Smooth muscle cell (in vitro differentiated cells): ENCODE results near the gene ANKLE2. TPM values are rescaled to one million over a fixed set of nuclear protein-coding genes. Genes with fewer than 3 reads are reported as not detected.

Experiments used
- DNase-seq: peaks from one replicate; lab custom pipeline; 2025; ENCODE audit not compliant: unreplicated experiment; lab: John Stamatoyannopoulos, UW
- H2AFZ ChIP-seq: fragments of 200-600 bp; sonication (generic); 2 replicates; pipeline ENCODE4 v1.6.0; 2016; ENCODE audit warnings: antibody characterized with exemption, low read depth, mild to moderate bottlenecking
- H3F3A ChIP-seq: fragments of 200-600 bp; sonication (generic); 2 replicates; pipeline ENCODE4 v1.6.0; 2017; ENCODE audit warnings: antibody characterized with exemption, low read depth
- H3K27ac ChIP-seq: fragments of 200-600 bp; sonication (generic); 2 replicates; pipeline ENCODE4 v1.5.1; 2016; ENCODE audit warnings: low read depth, mild to moderate bottlenecking
- H3K27me3 ChIP-seq: fragments of 200-600 bp; sonication (generic); 2 replicates; pipeline ENCODE4 v1.6.1; 2016; ENCODE audit warnings: low read depth, mild to moderate bottlenecking
- H3K36me3 ChIP-seq: fragments of 200-600 bp; sonication (generic); 2 replicates; pipeline ENCODE4 v1.5.1; 2016; ENCODE audit warnings: low read depth
- H3K4me1 ChIP-seq: fragments of 200-600 bp; sonication (generic); 2 replicates; pipeline ENCODE4 v1.5.1; 2016; ENCODE audit warnings: low read depth
- H3K4me2 ChIP-seq: fragments of 200-600 bp; sonication (generic); 2 replicates; pipeline ENCODE4 v1.6.0; 2016; ENCODE audit warnings: mild to moderate bottlenecking
- H3K4me3 ChIP-seq: fragments of 200-600 bp; sonication (generic); 2 replicates; pipeline ENCODE4 v1.5.1; 2016; ENCODE audit warnings: mild to moderate bottlenecking
- H3K79me2 ChIP-seq: fragments of 200-600 bp; sonication (generic); 2 replicates; pipeline ENCODE4 v1.6.0; 2016; ENCODE audit warnings: low read depth, mild to moderate bottlenecking
- H3K9ac ChIP-seq: fragments of 200-600 bp; sonication (generic); 2 replicates; pipeline ENCODE4 v1.6.0; 2016; ENCODE audit warnings: low read depth
- H3K9me3 ChIP-seq: fragments of 200-600 bp; sonication (generic); replicated peaks from 2 replicates; pipeline ENCODE4 v1.5.1; 2016; ENCODE audit warnings: low read depth
- H4K20me1 ChIP-seq: fragments of 200-600 bp; sonication (generic); 2 replicates; pipeline ENCODE4 v1.6.0; 2016; ENCODE audit warnings: low read depth
- CTCF ChIP-seq: fragments of 200-600 bp; sonication (generic); IDR thresholded peaks from 2 replicates; pipeline ENCODE4 v1.5.1; 2017; ENCODE audit warnings: borderline replicate concordance, mild to moderate bottlenecking, antibody characterized with exemption; ENCODE audit not compliant: insufficient read depth, poor library complexity, severe bottlenecking
- WGBS: methylation state at CpG from one replicate; pipeline ENCODE4 v1.1.7; 2016; ENCODE audit warnings: low lambda C conversion rate; 5-methylcytosine and 5-hydroxymethylcytosine counted together
- polyA plus RNA-seq: library from polyadenylated mRNA; unstranded; fragments of >200 nt; fragmentation: Nextera tagmentation; extraction: Ambion mirVana; gene quantifications from 2 replicates; pipeline ENCODE4 v1.2.1, GENCODE V29; 2016
- total RNA-seq: library from RNA; depleted of rRNA; stranded (reverse); fragments of >200 nt; gene quantifications from 2 replicates; pipeline ENCODE4 v1.2.3, GENCODE V29; 2014

Gene ANKLE2
- total and polyA plus RNA-seq, 2 experiments from 2014 or later: 56.4 to 94.8 TPM

DNA sequence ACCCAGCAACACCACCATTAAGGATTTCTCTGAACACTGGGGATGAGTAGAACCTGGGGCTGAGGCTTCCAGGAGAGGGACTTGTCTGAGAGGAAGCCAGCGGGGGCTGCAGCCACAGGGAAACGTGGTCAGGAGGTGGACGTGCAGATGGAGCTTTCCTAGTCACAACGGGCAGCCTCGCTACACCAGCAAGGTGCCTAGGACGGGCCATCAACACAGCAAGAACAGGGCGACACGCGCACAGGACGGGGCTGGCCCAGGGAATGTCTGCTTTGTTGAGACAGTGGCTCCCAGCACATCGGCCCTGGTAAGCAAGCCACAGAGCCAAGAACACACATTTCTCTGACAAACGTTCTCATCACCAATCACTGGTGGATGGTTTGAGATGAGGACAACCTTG, 25.3 kb downstream of the ANKLE2 start:
- TF ChIP-seq CTCF: no peak
- 94% methylated on average over 11 of the region's 12 CpGs for WGBS
- Histone ChIP-seq H2AFZ (no peak overlapping the region), H4K20me1 (peaks cover 73% of the 10 kb centered on the region), H3K9me3 (no peaks in the 10 kb centered on the region), H3K4me2 (no peak overlapping the region), H3K4me1 (no peaks in the 10 kb centered on the region), H3K36me3 (peaks cover 29% of the 10 kb centered on the region), H3K27ac (no peak overlapping the region), H3K79me2 (peaks cover 8% of the 10 kb centered on the region), H3K27me3 (no peaks in the 10 kb centered on the region), H3K4me3 (no peak overlapping the region), H3K9ac (no peak overlapping the region), H3F3A (no peaks in the 10 kb centered on the region)
- no peak for DNase-seq

DNA sequence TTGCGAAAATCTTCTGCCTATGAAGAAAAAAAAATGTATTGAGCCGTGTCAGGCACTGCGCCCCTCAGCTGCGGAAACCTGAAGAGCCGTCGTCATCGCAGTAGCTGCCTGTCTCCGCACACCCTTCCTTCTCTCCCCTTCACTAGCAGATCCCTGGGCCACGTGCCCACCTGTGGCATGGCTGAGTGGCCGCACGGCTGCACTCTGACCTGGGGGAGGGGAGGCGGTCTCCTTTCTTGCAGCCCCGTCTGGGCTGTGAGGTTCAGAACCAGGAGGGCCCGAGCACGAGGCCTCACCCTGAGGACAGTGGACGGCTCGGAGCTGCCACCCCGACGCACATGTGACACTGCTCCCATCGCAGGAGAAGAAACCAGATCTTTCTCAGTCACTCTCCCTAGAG, 26.1 kb downstream of the ANKLE2 start:
- no peaks in the 10 kb centered on the region for H3K9me3 ChIP-seq
- H3K79me2 ChIP-seq: peaks cover 2% of the 10 kb centered on the region
- H2AFZ ChIP-seq: no peak overlapping the region
- no peak overlapping the region for H3K4me3 ChIP-seq
- WGBS: 96% methylated on average over 19 of the region's 20 CpGs
- no peak overlapping the region for H3K4me2 ChIP-seq
- H4K20me1 ChIP-seq: peaks cover 73% of the 10 kb centered on the region
- H3K27ac ChIP-seq: no peak overlapping the region
- no peaks in the 10 kb centered on the region for H3K4me1 ChIP-seq
- peaks cover 29% of the 10 kb centered on the region for H3K36me3 ChIP-seq
- TF ChIP-seq CTCF: no peak
- no peak overlapping the region for H3K9ac ChIP-seq
- no peaks in the 10 kb centered on the region for H3K27me3 ChIP-seq
- no peak for DNase-seq
- no peaks in the 10 kb centered on the region for H3F3A ChIP-seq

DNA sequence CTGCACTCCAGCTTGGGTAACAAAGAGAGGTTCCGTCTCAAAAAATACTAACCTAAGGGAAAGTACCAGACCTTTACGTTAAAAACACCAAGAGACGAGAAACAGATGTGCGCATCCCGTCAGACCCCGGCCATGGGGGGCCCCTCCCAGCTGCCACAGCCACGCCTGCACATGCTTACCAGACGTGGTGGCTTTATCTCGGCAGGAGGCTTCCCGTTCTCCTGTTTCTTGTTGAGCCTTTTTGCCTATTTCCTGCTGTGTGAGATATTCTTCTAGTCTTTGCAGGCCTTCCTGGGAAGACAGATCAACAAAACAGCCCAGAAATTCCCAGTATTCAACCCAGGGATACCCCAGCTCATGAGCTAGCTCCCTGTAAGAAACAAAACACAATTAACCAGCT, 27.4 kb downstream of the ANKLE2 start:
- peaks cover 71% of the 10 kb centered on the region for H4K20me1 ChIP-seq
- no peak overlapping the region for H2AFZ ChIP-seq
- DNase-seq: no peak
- H3F3A ChIP-seq: no peaks in the 10 kb centered on the region
- no peaks in the 10 kb centered on the region for H3K27me3 ChIP-seq
- no peak for TF ChIP-seq CTCF
- H3K9me3 ChIP-seq: no peaks in the 10 kb centered on the region
- H3K4me1 ChIP-seq: no peaks in the 10 kb centered on the region
- no peak overlapping the region for H3K9ac ChIP-seq
- H3K4me3 ChIP-seq: no peak overlapping the region
- H3K36me3 ChIP-seq: peaks cover 23% of the 10 kb centered on the region
- 76% methylated on average over 10 of the region's 10 CpGs for WGBS
- H3K79me2 ChIP-seq: no peaks in the 10 kb centered on the region
- H3K4me2 ChIP-seq: no peak overlapping the region
- no peak overlapping the region for H3K27ac ChIP-seq

- Histone ChIP-seq H3K9ac (no peak overlapping the region), H3K79me2 (peaks cover 10% of the 10 kb centered on the region), H3K4me2 (no peak overlapping the region), H3K36me3 (peaks cover 28% of the 10 kb centered on the region), H3F3A (no peaks in the 10 kb centered on the region), H2AFZ (no peak overlapping the region), H3K27ac (no peak overlapping the region), H3K9me3 (no peaks in the 10 kb centered on the region), H3K27me3 (no peaks in the 10 kb centered on the region), H3K4me1 (no peaks in the 10 kb centered on the region), H4K20me1 (peaks cover 72% of the 10 kb centered on the region), H3K4me3 (no peak overlapping the region)
- no peak for TF ChIP-seq CTCF
- DNase-seq: no peak
- WGBS: 88% methylated on average over 17 of the region's 17 CpGs
Measured at GRCh38 chr12:132731574-132731973, 30.1 kb downstream of the ANKLE2 start.
